HG03575 (cell line): ENCODE results near the gene CACNA2D1.

ENCODE experiments used
- ATAC-seq: cut with Tn5 transposase; IDR thresholded peaks from one replicate; pipeline ENCODE4 v1.9.1; 2021; ENCODE audit not compliant: unreplicated experiment, insufficient number of reproducible peaks, low FRiP score; ENCODE audit errors: extremely low read depth

The CACNA2D1 gene

DNA sequence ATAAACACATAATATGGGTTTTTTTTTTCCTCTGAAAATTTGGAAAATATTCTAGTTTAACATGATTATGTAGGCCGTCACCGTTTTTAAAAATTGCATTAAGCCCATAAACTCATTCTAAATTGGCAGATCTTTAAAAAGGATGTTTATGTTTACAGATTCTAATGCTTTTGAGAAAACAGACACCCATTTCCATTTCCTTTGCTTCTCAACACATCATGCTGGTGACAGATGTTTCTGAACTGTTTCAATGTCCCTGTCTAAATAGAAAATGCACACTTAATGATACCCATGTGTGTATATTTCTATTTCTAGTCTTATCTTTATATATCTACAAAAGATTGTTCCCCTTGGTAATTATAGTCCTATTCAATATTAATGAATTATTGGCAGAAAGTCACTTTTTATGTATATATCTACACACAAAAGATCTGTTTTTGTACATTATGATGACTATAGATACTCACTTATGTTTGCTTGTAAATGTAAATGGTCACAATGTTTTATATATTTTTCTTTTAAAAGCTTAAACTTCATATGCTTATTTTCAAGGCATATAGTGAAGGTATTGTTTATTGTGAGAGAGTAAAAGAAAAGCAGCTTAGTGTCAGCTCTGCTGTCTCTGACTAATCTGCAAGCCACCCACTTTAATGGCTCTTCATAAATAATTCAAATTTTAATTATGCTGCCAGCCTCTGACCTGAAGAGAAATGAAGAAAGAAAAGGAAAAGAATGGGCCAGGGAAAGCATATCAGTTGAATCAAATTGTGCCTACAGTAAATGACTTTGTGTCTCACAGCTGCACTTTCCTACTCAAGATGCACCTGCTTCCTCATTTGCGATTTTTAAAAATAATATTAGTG lies 179.4 kb downstream of the CACNA2D1 start:
- ATAC-seq = no peak

DNA sequence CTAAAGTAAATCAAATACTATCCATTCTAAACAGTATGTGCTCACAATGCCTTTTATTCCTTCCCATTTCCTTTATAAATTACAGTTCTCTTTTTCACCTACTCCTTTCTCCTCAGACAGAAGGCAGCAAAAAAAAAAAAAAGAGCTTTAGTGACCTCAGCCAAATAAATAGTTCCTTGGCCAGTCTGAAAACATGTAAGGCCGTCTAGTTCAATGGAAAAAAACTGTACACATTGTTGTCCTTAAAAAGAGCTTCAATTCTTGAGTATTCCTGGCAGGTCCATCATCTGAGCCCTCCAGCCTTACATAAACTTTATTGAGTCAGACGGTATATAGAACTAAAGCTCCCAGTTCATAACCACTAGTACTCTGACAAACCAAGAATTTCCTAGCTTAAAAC lies 185.4 kb downstream of the CACNA2D1 start:
- no peak for ATAC-seq

DNA sequence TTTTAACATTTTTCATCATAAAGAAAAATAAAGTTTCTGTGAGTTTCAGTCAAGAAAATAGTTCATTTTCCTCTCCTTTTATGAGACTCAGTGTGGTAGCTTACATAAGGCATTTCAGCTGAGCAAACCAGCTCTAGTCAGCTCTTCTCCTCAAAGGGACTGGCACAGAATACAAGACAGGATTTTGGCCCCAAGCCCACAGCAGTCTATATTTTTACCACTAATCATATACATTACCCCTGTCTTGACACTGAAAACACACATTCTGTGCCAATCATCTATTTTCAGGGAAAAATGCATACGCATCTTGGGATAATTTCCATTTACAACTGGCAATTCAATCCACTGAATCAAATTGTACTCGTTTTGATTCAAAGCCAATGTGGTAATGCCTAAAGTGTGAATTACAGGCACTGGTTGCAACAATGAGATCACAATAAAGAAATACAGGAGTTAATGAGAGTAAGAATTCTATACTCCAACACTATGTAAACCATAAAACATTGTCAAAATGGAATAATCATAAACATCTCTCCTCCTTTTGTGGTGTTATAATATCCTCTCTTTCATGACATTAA lies 186.4 kb downstream of the CACNA2D1 start:
- ATAC-seq = no peak

DNA sequence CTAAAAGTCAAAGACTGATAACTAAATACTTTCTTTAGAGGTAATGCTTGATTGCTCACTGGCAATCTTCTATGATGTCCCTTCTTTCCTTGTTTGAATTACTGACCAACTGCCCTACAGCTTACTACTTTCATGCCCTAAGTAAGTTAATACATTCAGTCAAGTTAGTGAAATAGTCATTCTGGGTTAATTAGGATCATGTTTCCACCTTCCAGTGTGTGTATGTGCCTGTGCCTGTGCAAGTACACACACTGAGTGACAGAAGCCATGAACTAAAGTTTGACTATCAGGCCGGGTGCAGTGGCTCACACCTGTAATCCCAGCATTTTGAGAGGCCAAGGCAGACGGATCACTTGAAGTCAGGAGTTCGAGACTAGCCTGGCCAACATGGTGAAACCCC lies 187.9 kb downstream of the CACNA2D1 start:
- no peak for ATAC-seq

DNA sequence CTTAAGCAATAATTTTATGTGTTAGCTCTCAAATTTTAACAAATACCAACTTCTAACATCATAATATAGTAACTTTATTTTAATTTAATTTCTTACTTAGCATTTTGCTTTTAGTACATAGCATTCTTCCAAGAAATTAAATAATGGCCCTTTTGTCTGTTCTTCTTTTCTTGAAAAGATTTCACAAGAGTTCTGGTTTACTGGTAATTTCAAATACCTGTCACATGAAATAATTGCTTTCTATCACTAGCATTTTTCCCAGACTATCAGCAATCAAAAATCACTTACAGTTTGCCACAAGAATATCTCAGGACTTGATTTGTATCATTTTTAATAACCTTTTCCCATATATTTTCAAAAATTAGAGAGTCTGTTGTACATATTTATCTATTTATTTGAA lies 193.0 kb downstream of the CACNA2D1 start:
- ATAC-seq = no peak

DNA sequence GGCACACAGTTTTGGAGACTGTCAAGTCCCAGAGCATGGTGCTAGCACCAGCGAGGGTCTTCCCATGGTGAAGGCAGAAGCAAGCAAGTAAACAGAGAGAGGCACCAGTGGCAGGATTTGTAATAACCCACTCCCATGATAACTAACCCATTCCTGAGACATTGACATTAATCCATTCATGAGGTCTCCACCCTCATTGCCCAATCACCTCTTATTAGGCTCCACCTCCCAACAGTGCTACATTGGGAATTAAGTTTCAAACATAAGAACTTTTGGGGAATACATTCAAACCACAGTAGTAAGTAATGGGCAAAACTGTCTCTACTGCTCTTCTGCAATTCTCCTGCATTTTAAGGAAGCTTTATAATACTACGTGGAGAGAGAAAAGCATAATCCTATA lies 193.6 kb downstream of the CACNA2D1 start:
- no peak for ATAC-seq

DNA sequence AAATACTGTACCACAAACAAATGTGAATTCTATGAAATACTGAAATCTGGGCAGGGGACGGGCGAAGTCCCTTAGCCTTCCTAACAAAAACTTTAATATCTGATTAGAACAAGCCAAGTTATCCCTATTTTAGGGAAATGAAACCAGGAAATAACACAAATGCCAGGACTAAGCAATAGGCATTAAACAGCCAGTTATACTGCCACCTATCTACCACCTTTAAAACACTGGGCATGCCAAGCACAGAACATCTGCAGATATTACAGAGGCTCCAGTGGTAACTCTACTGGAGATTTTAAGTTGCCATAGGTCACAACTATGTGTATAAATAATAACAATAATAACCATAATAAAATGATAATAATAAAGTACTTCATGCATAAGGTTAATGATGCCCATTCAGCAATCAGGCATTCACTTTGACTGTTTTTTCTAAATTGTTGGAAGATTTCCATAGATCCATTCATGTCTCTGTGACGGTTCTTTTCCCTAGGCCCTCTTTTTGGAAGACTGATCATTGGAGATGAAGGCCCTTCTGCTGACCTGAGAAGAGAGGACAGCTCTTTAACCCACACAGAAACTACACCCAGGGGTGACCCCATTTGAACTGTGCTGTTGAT lies 195.7 kb downstream of the CACNA2D1 start:
- no peak for ATAC-seq

DNA sequence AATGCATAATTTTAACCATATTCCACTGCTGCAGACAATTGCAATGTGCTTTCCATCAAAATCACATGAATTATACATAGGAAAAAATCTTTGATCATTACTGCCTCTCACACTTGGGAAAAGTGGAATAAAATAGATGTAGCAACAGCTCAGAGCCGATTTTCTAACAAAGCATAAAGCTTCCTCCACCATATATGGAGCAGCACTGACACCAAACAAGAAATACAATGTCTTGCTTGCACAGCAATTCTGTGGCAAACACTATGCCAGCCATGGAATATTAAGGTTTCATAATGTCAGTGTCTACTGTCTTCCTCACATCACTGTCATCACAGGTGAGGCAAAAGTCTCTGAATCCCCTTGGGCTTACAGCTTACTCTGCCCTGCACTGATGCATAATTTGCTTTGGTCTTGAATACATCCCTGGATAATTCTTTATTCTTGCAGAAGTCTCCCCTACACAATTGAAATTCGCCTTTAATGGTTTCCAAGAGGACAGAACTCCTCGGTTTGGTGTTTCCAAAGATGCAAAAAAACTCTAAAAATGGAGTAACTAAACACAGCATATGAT lies 198.5 kb downstream of the CACNA2D1 start:
- no peak for ATAC-seq

DNA sequence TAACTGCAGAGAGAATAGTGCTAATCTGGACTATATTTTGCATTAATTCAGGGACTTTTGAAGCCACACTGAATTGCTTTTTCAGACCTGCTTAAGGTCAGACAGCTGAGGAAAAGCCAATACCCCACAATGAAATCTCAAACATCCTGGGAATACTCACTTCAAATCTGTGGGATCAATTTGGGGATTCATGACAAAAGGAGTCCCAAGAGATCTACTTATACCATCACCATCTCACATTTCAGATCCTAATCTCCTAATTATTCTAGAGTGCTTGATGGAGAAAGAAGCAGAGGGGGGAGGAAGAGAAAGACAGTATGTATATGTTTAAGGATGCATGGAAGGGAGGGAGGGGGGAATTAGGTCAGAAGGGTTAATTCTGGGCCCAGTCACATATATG lies 202.2 kb downstream of the CACNA2D1 start:
- ATAC-seq = no peak

DNA sequence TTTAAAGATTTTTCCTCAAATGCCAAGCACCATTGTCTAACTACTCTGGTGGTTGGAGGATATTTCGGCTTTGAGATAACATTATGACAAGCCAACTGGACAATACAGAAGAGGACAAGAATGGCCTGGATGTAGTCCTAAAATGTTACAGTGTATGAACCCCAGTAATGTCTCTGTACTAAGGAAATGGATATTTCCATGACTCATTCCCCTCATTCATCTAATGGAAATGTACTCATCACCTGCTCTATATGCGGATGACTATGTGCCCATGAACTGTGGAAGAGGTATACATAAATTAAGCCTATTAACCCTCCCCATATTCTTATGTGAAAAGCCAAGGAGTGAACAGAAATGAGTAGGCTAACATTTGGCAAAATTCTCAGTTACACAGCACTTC lies 207.9 kb downstream of the CACNA2D1 start:
- no peak for ATAC-seq

DNA sequence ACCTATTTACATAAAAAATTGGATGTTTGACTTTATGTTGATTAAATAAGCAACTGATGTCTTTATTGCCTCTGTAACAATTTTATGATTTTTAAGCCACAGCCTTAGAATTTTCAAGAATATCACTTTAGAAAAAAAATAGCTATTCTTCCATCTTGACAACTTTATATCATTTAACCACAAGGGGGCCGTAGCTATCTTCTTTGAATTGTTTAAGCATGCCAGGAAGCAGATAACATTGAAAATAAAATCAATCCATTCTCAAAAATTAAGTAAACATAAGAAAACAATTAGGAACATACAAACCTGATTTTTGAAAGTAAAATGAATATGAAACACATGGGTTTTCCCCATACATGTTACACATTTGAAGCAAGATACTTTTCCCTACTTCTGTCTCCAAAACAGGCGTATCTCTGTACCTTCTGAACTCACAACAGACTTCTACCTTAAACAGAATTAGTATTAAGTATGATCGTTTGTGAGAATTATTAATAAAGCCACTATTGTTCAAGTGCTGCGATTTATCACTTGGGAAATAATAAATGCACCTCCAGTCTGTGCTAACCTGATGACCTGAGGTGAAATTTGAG lies 209.0 kb downstream of the CACNA2D1 start:
- no peak for ATAC-seq

DNA sequence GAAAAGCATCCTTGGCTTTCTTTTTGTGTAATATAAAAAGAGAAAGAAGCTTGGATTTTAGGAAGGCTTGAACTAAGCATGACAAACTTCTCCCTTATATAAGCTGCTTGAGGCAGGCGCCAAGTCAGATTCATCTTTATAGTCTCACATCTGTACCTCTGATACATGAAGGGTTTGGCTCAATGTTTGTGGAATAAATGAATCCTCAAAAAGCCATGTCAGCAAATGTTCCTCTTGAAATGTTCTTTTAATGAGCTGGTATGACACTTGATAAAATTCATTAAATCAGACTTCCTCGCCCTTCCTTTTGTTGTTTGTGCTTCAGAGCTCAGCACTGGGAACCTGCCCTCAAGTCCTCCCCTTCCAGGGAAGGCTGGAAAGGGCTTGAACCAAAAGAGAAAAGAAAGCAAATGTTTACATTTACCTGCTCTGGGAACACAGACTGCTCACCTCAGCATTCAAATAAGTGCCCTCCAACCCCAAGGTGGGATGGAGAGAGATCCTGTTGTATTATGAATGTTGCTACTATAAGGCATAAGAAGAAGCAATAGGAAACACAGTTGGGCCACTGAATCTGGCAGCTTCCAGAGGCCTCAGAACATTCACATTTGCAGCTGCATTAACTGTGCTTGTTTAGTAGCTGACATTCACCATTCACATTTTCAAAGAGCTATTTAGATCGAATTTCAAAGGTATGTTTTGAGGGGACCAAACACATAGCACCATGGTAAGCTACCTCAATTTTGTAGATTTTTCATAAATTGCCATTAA lies 212.6 kb downstream of the CACNA2D1 start:
- ATAC-seq = no peak

DNA sequence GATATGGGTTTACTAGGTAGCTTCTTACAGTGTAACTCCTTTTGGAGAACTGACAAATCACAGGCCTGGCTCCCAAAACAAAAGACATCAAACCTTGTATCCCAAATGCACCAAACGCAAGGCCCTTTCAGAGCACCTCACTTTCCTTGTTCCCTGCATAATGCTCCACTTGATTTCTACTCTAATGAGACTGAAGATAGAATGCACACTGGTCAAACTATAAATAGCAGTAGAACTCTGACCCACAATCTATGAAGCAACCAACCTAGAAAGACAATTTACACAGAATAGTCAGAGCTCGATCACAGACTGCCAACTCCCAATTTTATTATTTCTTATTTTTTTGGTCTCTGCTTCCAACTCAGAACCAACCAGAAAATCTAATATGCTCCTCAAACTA lies 214.4 kb downstream of the CACNA2D1 start:
- ATAC-seq = no peak

DNA sequence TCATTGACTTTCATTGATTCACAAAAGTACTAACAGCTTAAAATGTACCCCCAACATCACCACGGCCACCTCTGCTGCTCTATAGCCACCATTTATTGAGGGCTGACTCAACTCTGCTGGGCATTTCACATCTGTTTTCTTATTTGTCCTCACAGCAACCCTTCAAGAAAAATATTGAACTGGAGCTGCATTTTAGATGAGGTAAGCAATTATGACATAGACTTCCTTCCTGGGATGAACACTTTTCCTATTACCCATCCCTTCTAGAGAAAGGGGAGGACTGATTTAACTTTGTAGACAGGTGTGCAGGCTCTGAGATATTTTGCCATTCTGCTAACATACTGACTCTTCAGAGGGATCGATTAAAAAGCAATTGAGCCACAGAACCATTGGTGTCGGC lies 217.4 kb downstream of the CACNA2D1 start:
- no peak for ATAC-seq

DNA sequence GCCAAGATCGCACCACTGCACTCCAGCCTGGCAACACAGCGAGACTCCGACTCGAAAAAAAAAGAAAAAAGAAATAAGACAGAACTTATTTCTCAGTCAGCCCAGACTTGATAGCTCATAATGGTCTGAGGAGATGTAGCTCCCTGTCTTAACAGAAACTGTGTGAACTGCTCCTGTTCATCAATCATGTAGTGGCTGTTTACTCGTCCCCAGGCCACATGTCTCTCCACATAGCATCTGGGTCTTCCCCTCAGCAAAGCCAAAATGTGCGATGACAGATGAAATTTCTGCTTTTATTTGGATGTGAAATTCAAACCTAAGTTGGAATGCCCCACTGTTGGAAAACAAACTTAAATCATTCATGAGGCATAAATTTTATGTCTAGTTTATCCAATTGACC lies 219.0 kb downstream of the CACNA2D1 start:
- ATAC-seq = no peak

DNA sequence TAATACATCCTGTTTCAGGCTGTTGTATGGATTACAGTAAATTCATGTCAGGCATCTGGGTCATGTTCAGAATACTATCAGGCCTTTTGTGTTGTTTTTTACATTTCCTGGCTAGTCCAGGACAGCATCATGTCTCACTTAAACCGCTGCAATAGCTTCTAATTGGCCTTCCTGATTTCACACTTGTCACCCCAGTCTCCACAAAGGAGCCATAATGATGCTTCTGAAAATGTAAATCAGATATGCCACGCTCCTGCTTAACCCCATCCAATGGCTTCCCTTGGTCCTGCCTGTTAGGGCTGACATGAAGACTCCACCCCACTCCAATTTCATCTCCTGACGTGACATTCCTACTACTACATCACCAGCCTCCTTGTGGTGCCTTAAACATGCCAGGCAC lies 220.0 kb downstream of the CACNA2D1 start:
- no peak for ATAC-seq

DNA sequence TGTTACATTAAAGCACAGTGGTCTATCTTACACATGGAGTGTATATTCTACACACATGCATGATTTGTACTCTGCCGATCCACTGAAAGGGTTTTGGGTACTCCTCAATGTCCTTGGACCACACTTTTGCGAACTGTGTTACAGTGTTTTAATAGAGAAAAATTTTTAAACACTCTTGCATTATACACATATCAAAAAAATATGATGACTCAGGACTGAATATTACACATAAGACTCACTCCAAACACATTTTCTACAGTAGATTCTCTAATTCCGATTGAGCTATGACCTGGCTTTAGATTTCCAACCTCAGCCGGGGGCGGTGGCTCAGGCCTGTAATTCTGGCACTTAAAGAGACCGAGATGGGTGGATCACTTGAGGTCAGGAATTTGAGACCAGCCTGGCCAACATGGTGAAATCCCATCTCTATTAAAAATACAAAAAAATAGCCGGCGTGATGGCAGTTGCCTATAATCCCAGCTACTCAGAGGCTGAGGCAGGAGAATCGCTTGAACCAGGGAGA lies 222.4 kb downstream of the CACNA2D1 start:
- no peak for ATAC-seq

DNA sequence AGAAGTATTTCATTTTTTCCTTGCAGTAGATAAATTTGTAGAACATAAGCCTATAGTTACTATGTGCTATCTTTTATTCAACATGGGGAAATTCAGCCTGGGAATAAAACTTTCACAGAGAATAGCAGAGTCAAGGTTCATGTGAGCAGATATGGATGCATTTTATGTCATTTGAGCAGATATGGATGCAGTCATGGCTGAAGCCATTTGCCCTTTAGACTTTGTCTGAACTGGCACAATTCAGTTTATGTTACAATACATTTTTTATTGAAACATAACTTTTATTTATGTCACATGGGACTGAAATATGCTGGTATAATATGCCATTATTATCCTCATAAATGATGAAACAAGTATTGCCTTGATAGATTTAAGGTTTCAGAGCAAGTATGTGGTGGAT lies 231.1 kb downstream of the CACNA2D1 start:
- ATAC-seq = no peak

DNA sequence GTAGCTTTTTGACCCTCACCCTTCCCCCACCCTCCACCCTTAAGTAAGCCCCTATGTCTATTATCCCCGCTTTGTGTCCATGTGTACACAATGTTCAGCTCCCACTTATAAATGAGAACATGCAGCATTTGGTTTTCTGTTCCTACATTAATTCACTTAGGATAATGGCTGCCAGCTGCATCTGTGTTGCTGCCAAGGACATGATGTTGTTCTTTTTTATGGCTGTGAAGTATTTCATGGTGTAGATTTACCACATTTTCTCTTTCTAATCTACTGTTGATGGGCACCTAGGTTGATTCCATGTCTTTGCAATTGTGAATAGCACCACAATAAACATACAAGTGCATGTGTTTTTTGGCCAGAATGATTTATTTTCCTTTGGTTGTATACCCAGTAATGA lies 232.2 kb downstream of the CACNA2D1 start:
- ATAC-seq = no peak
